Left hindlimb (tissue), 1 donor: ENCODE measurements around the gene HNRNPF.

Source experiments
- DNase-seq: peaks from one replicate; pipeline ENCODE4 v3.0.0-alpha.2; 2018

Gene HNRNPF

GRCh38 chr10:43420369-43421200 lies 11.6 kb upstream of the HNRNPF start:
- DNase-seq, result peak; percentile 92

DNA sequence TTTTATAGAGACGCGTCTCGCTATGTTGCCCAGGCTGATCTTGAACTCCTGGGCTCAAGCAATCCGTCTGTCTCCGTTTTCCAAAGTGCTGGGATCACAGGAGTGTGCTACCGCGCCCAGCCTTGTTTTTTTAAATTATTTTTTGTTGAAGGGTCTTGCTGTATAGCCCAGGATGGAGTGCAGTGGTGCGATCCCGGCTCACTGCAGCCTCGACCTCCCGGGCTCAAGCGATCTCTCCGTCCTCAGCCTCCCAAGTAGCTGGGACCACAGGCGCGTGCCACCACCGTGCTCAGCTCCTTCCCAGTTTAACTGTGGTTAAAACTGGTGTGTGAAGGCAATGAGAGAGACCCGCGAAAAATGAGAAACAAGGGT lies 11.0 kb upstream of the HNRNPF start:
- peak; percentile 35 for DNase-seq

DNA sequence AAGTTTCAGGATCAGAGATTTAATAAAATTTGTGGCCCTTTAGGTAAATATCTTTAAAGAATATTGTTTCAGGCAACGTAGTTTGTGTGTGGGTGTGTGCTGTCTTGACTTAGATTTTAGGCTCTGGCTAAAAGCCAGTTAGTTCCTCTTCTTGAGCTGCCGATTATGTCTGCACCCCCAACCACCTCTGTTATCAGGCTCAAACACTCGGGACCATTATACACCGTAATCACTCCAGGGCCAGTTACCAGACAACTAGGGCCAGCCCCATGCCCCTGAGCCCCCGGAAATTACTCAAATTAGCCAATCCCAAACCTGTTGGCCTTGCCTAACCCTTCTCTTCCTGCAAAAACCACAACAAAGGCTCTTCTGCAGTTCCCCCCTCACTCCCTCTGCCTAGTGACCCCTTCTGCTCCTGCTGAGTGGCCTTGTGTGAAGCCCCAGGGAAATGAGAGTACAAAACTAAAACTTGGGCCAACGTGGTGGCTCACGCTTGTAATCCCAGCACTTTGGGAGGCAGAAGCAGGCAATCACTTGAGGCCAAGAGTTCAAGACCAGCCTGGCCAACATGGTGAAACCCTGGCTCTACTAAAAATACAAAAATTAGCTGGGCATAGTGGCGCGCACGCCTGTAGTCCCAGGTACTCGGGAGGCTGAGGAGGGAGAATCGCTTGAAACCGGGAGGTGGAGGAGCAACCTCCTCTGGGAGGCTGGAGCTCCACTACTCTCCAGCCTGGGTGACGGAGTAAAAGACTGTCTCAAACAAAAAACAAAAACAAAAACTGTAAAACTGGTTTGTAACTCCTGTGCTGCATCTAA lies 9.2 kb upstream of the HNRNPF start:
- no peak for DNase-seq

DNA sequence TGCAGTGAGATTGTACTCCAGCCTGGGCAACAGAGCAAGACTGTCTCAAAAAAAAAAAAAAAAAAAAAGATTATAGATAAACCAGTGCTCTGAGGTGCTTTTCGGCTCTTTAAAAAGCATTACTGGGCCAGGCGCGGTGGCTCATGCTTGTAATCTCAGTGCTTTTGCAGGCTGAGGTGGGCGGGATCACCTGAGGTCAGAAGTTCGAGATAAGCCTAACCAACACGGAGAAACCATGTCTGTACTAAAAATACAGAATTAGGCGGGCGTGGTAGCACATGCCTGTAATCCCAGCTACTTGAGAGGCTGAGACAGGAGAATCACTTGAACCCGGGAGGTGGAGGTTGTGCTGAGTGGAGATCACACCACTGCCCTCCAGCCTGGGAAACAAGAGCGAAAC lies 6.6 kb upstream of the HNRNPF start:
- DNase-seq, result no peak

DNA sequence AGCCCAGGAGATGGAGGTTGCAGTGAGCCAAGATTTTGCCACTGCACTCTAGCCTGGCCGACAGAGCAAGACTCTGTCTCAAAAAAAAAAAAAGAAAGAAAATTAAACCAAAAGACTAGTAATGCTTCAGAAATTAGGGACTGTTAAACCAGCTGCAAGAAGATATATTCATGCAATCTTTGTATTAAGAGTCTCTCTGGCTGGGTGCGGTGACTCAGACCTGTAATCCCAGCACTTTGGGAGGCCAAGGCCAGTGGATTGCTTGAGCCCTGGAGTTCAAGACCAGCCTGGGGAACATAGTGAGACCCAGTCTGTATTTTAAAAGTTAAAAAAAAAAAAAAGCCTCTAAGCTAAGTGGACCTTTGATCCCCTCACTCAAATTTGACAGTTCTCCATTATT lies 2.5 kb upstream of the HNRNPF start:
- DNase-seq, result no peak

DNA sequence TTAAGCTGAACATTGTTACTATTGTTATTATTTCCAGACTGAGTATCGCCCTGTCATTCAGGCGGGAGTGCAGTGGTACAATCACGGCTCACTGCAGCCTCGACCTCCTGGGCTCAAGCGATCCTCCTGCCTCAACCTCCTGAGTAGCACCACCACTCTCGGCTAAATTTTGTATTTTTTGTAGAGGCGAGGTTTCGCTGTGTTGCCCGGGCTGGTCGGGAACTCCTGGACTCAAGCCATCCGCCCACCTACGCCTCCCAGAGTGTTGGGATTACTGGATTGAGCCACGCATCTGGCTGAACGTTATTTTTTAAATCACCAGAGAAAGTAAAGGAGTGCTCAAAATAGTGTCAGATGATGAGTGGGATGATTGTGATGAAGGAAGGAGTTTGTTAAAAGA lies 1.4 kb upstream of the HNRNPF start:
- no peak for DNase-seq

DNA sequence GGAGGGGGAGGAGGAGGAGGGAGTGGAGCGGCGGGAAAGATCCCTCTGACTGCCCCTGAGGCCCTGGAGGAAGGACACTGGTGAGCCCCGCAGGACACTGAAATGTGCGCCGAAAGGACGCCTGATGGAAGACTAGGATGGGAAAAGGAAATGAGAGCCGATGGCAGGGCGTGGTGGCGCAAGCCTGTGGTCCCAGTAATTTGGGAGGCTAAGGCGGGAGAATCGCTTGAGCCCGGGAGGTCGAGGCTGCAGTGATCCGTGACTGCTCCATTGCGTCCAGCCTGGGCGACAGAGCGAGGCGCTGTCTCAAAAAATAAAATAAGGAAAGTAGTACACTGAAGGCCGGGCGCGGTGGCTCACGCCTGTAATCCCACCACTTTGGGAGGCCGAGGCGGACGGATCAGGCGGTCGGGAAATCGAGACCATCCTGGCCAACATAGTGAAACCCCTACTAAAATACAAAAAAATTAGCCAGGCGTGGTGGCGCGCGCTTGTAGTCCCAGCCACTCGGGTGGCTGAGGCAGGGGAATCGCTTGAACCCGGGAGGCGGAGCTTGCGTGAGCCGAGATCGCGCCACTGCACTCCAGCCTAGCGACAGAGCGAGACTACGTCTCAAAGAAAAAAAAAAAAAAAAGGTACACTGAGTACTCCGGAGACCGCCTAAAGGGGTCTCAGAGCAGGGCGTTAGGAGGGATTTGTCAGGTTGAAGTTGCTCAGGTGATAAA lies 561 bp upstream of the HNRNPF start:
- peak; percentile 60 for DNase-seq

- no peak for DNase-seq
Measured at GRCh38 chr10:43408331-43408709, 666 bp downstream of the HNRNPF start.

DNA sequence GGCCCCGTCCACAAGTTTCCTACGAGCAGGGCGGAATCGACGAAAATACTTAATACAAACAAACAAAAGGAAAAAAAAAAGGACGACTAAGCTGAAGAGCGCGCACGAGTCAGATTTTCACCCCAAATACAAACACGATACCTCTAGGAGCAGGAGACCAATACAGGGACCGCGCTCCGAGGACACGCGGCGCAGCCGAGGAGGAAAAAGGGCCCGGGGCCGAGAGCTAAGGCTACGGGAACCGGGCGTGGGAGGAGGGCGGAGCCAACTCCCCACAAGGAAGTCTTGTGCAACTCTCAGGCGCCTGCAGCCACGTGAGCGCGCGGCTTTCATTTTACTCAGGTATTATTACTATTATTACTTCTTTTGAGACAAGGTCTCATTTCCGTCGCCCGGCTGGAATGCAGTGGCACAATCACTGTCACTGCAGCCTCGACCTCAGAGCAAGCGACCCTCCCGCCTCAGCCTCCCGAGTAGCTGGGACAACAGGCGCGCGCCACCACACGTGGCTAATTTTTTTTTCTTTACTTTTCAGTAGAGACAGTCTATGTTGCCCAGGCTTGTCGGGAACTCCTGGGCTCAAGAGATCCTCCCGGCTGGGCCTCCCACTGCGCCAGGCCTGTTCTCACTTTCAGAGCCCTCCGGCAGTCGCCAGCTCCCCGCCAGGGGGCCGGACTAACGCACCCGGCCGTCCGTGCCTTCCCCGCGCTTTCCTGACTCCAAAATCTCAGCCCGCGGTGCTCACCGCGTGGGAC lies 1.2 kb downstream of the HNRNPF start:
- DNase-seq, result peak; percentile 92

- DNase-seq, result peak; percentile 77
Measured at GRCh38 chr10:43407148-43407575, 1.8 kb downstream of the HNRNPF start.

- no peak for DNase-seq
Measured at GRCh38 chr10:43404704-43405084, 4.3 kb downstream of the HNRNPF start.

GRCh38 chr10:43403911-43404703 lies 4.9 kb downstream of the HNRNPF start:
- no peak for DNase-seq

DNA sequence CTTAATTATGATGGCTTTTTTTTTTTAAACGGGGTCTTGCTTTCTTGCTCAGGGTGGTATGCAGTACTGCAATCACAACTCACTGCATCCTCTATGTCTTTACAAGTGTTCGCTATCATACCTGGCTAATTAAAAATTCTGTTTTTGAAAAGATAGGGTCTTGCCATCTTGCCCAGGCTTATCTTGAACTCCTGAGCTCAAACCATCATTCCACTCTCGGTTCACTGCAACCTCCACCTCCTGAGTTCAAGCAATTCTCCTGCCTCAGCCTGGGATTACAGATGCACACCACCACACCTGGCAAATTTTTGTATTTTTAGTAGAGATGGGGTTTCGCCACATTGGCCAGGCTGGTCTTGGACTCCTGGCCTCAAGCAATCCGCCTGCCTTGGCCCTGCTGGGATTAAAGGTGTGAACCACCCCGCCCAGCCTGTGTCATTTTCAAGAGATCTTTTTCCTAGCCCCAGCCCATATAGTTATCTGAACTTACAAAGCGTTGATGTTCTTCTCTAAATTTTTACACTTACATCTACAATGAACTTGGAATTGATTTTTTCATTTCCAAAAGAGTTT lies 6.0 kb downstream of the HNRNPF start:
- DNase-seq, result no peak

DNA sequence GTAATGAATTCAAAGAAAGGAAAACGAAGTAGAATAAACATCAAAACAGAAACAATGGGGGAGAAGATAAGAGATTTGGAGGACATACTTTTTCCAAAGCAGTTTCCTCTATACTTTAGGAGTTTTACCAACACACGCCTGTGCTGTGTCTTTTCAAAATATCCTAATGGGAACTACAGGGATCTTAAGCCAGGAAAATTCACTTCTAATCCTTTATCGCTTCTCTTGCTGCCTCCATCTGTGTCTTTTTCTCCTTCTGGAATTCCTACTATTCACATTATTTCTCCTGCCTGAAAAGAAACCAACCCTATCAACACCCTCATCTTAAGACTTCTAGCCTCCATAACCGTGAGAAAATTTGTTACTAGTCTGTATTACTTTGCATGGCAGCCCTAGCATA lies 6.8 kb downstream of the HNRNPF start:
- no peak for DNase-seq

- DNase-seq, result no peak
Measured at GRCh38 chr10:43401627-43402026, 7.4 kb downstream of the HNRNPF start.

- no peak for DNase-seq
Measured at GRCh38 chr10:43399320-43400310, 9.4 kb downstream of the HNRNPF start.

GRCh38 chr10:43398939-43399319 lies 10.1 kb downstream of the HNRNPF start:
- no peak for DNase-seq

DNA sequence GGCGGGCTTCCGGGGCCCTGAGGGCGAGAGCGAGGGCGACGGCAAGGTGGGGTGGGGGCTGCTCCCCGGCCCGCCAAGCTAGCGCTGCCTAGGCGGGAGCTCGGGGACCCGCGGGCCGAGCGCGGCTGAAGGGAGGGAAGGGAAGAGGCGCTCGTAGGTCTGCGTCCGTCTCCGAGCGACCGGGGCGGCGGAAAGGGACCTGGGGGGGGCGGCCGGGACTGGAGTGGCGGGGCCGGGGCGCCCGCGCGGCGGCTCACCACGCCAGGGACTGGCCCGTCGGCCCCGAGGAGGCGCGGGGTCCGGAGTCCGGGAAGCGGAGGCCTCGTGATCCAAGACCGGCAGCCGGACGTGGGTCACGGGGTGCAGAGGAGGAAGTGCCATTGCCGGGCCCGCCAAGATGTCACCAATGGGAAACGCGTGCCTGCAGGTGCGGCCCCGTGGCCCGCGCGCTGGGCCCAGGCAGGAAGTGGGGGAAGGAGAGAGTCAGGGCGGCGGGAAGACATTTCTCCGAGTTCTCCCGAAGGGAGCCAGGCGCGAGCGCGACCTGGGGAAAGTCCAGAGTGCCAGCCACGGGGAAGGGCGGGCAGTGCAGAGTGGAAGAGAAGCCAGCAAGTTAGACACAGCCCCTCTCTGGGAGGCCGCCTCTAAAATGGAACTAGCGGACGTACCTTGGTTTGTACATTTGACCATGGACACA lies 11.9 kb downstream of the HNRNPF start:
- peak; percentile 90 for DNase-seq

- peak; percentile 86 for DNase-seq
Measured at GRCh38 chr10:43396061-43396927, 12.7 kb downstream of the HNRNPF start.
